ENCODE results near the gene DUOX1. TPM values are rescaled to one million over a fixed set of nuclear protein-coding genes. Genes with fewer than 3 reads are reported as not detected.
A peak's percentile ranks its signal among the peaks of the same experiment; 100 is the strongest.

Gene DUOX1
- total and polyA plus RNA-seq, 2 of the 13 experiments (the other 11 are each of a cell fraction or from before 2014, with no cell fraction given): 0.03 TPM; not detected in 1

- TF ChIP-seq CBX5 (CRISPR knock-in tag; IDR thresholded peaks at IDR 0.05; ENCODE audit: borderline replicate concordance) (peak; percentile 4; the same call in 1 of the 2 replicates), PCBP1 (IDR thresholded peaks at IDR 0.05; ENCODE audit: borderline replicate concordance, low read depth, low read length) (0 out of 2 replicates have a peak, but pooled peaks have one; percentile 47), ZNF589 (CRISPR knock-in tag; conservative IDR thresholded peaks at IDR 0.05) (no peak), ZNF326 (CRISPR knock-in tag; IDR thresholded peaks at IDR 0.05; ENCODE audit: borderline replicate concordance) (no peak), HNRNPL (IDR thresholded peaks at IDR 0.05; ENCODE audit: low read depth, low read length) (0 out of 2 replicates have a peak, but pooled peaks have one; percentile 40), ZBTB46 (CRISPR knock-in tag; IDR thresholded peaks at IDR 0.05; ENCODE audit: borderline replicate concordance) (no peak), ZFP90 (CRISPR knock-in tag; IDR thresholded peaks at IDR 0.05; ENCODE audit: borderline replicate concordance) (no peak), RORA (CRISPR knock-in tag; IDR thresholded peaks at IDR 0.05) (no peak), CERS6 (CRISPR knock-in tag; IDR thresholded peaks at IDR 0.05) (no peak), ZNF564 (CRISPR knock-in tag; IDR thresholded peaks at IDR 0.05) (no peak), ZNF724P (CRISPR knock-in tag; IDR thresholded peaks at IDR 0.05; ENCODE audit: borderline replicate concordance) (no peak), HNRNPLL (IDR thresholded peaks at IDR 0.05; ENCODE audit: low read depth, low read length, poor library complexity, severe bottlenecking) (no peak), ZFYVE20 (CRISPR knock-in tag; IDR thresholded peaks at IDR 0.05; ENCODE audit: borderline replicate concordance, low read depth) (no peak), SCMH1 (CRISPR knock-in tag; IDR thresholded peaks at IDR 0.05; ENCODE audit: borderline replicate concordance) (no peak), HOXA3 (CRISPR knock-in tag; IDR thresholded peaks at IDR 0.05) (peak; percentile 37; the same call in 1 of the 2 replicates), MBD4 (IDR thresholded peaks at IDR 0.05; ENCODE audit: borderline replicate concordance, low read length) (no peak)
- TF ChIP-seq, protein P1, sequence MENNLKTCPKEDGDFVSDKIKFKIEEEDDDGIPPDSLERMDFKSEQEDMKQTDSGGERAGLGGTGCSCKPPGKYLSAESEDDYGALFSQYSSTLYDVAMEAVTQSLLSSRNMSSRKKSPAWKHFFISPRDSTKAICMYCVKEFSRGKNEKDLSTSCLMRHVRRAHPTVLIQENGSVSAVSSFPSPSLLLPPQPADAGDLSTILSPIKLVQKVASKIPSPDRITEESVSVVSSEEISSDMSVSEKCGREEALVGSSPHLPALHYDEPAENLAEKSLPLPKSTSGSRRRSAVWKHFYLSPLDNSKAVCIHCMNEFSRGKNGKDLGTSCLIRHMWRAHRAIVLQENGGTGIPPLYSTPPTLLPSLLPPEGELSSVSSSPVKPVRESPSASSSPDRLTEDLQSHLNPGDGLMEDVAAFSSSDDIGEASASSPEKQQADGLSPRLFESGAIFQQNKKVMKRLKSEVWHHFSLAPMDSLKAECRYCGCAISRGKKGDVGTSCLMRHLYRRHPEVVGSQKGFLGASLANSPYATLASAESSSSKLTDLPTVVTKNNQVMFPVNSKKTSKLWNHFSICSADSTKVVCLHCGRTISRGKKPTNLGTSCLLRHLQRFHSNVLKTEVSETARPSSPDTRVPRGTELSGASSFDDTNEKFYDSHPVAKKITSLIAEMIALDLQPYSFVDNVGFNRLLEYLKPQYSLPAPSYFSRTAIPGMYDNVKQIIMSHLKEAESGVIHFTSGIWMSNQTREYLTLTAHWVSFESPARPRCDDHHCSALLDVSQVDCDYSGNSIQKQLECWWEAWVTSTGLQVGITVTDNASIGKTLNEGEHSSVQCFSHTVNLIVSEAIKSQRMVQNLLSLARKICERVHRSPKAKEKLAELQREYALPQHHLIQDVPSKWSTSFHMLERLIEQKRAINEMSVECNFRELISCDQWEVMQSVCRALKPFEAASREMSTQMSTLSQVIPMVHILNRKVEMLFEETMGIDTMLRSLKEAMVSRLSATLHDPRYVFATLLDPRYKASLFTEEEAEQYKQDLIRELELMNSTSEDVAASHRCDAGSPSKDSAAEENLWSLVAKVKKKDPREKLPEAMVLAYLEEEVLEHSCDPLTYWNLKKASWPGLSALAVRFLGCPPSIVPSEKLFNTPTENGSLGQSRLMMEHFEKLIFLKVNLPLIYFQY (CRISPR knock-in tag; IDR thresholded peaks at IDR 0.05; ENCODE audit: borderline replicate concordance): no peak
- TF ChIP-seq, protein P2, sequence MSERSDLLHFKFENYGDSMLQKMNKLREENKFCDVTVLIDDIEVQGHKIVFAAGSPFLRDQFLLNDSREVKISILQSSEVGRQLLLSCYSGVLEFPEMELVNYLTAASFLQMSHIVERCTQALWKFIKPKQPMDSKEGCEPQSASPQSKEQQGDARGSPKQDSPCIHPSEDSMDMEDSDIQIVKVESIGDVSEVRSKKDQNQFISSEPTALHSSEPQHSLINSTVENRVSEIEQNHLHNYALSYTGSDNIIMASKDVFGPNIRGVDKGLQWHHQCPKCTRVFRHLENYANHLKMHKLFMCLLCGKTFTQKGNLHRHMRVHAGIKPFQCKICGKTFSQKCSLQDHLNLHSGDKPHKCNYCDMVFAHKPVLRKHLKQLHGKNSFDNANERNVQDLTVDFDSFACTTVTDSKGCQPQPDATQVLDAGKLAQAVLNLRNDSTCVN (CRISPR knock-in tag; IDR thresholded peaks at IDR 0.05; ENCODE audit: borderline replicate concordance): no peak
- TF ChIP-seq, protein P3, sequence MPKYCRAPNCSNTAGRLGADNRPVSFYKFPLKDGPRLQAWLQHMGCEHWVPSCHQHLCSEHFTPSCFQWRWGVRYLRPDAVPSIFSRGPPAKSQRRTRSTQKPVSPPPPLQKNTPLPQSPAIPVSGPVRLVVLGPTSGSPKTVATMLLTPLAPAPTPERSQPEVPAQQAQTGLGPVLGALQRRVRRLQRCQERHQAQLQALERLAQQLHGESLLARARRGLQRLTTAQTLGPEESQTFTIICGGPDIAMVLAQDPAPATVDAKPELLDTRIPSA (CRISPR knock-in tag; IDR thresholded peaks at IDR 0.05; ENCODE audit: borderline replicate concordance): no peak
These were observed 33.1 kb downstream of the DUOX1 start (continued) for GRCh38 chr15:45162771-45163507.
